Sigmoid colon (tissue), 4 donors: ENCODE measurements around the gene CALHM4.

Source experiments
- CTCF ChIP-seq, 4 experiments: fragments of 450-650 bp in 3 of 4; fragments of 200-600 bp in 1 of 4; IDR thresholded peaks; one replicate each; pipeline ENCODE4 v1.5.1; 2016 to 2019; ENCODE audit warnings: antibody characterized with exemption in 4 of 4, mild to moderate bottlenecking in 3 of 4, moderate library complexity in 2 of 4
- EP300 ChIP-seq, 4 donors: sonication (generic); formaldehyde crosslinking; IDR thresholded peaks; one replicate each; pipeline ENCODE4 v1.6.1; 2017; ENCODE audit warnings: antibody characterized with exemption in 4 of 4

- TF ChIP-seq CTCF (IDR thresholded peaks at IDR 0.05): no peak
- TF ChIP-seq EP300 (IDR thresholded peaks at IDR 0.05): no peak
Observed at GRCh38 chr6:116578335-116578734, 24.8 kb downstream of the CALHM4 start.
